IMR-90 (cell line): ENCODE results near the gene SYP.

ENCODE experiments used
- CEBPB ChIP-seq: IDR thresholded peaks from 2 replicates; pipeline ENCODE4 v1.6.1; 2012; ENCODE audit warnings: low read depth, low read length, improper control_type of control experiment
- CHD1 ChIP-seq: IDR thresholded peaks from 2 replicates; pipeline ENCODE4 v1.6.1; 2012; ENCODE audit warnings: low read depth, low read length, improper control_type of control experiment
- FOS ChIP-seq: fragments of 150-350 bp; IDR thresholded peaks from 2 replicates; pipeline ENCODE4 v1.6.1; 2016; ENCODE audit warnings: low read depth, low read length
- MAFK ChIP-seq: IDR thresholded peaks from 2 replicates; pipeline ENCODE4 v1.6.1; 2012; ENCODE audit warnings: low read depth, low read length, improper control_type of control experiment
- MAZ ChIP-seq: IDR thresholded peaks from 2 replicates; pipeline ENCODE4 v1.6.1; 2012; ENCODE audit warnings: low read depth, mild to moderate bottlenecking, low read length, improper control_type of control experiment, moderate library complexity, borderline replicate concordance
- MXI1 ChIP-seq: IDR thresholded peaks from 2 replicates; pipeline ENCODE4 v1.6.1; 2012; ENCODE audit warnings: low read depth, mild to moderate bottlenecking, low read length, moderate library complexity, borderline replicate concordance
- POLR2A ChIP-seq: IDR thresholded peaks from 2 replicates; pipeline ENCODE4 v1.6.1; 2012; ENCODE audit warnings: mild to moderate bottlenecking, low read depth, low read length
- RAD21 ChIP-seq: IDR thresholded peaks from 2 replicates; pipeline ENCODE4 v1.6.1; 2012; ENCODE audit warnings: low read length, improper control_type of control experiment
- RCOR1 ChIP-seq: IDR thresholded peaks from 2 replicates; pipeline ENCODE4 v1.6.1; 2012; ENCODE audit warnings: mild to moderate bottlenecking, low read length, improper control_type of control experiment; ENCODE audit not compliant: insufficient replicate concordance
- RFX5 ChIP-seq: IDR thresholded peaks from 2 replicates; pipeline ENCODE4 v1.8.0; 2012; ENCODE audit warnings: low read depth, mild to moderate bottlenecking, low read length, moderate library complexity
- SMC3 ChIP-seq: fragments of 150-350 bp; IDR thresholded peaks from 2 replicates; pipeline ENCODE4 v1.6.1; 2016; ENCODE audit warnings: low read depth, mild to moderate bottlenecking, antibody characterized with exemption, low read length, moderate library complexity
- TF ChIP-seq, protein P1 (sequence below): conservative IDR thresholded peaks from 2 replicates; pipeline ENCODE4 v1.5.1; 2012; ENCODE audit warnings: mild to moderate bottlenecking, low read depth, low read length, improper control_type of control experiment
- TF ChIP-seq, protein P2 (sequence below): fragments of 150-350 bp; IDR thresholded peaks from 2 replicates; pipeline ENCODE4 v1.6.1; 2017; ENCODE audit warnings: mild to moderate bottlenecking, antibody characterized with exemption, low read length, low read depth

DNA sequence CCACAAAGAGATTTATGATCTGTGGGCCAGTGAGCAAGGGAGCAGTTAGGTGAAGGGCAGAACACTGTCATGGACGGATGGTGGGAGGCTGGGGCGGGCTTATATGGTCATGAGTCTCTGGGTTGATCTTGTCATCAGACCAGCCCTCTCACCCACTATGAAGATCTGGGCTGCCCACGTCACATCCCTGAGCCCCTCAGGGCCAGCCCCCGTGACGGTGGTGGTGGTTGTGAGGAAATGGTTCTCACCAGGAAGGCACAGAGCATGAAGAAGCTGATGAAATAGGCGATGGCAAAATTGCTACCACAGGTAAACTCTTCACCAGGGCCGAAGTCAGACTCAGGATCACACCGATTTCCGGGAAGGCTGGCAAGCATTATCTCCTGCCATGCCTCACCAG, 11.1 kb upstream of the SYP start:
- TF ChIP-seq, protein P1, sequence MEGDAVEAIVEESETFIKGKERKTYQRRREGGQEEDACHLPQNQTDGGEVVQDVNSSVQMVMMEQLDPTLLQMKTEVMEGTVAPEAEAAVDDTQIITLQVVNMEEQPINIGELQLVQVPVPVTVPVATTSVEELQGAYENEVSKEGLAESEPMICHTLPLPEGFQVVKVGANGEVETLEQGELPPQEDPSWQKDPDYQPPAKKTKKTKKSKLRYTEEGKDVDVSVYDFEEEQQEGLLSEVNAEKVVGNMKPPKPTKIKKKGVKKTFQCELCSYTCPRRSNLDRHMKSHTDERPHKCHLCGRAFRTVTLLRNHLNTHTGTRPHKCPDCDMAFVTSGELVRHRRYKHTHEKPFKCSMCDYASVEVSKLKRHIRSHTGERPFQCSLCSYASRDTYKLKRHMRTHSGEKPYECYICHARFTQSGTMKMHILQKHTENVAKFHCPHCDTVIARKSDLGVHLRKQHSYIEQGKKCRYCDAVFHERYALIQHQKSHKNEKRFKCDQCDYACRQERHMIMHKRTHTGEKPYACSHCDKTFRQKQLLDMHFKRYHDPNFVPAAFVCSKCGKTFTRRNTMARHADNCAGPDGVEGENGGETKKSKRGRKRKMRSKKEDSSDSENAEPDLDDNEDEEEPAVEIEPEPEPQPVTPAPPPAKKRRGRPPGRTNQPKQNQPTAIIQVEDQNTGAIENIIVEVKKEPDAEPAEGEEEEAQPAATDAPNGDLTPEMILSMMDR: no peak
- TF ChIP-seq RAD21 (no peak), MAFK (no peak), CEBPB (no peak), POLR2A (no peak), FOS (no peak), SMC3 (no peak), CHD1 (no peak), RFX5 (no peak), MAZ (no peak), MXI1 (no peak), RCOR1 (no peak)
- TF ChIP-seq, protein P2, sequence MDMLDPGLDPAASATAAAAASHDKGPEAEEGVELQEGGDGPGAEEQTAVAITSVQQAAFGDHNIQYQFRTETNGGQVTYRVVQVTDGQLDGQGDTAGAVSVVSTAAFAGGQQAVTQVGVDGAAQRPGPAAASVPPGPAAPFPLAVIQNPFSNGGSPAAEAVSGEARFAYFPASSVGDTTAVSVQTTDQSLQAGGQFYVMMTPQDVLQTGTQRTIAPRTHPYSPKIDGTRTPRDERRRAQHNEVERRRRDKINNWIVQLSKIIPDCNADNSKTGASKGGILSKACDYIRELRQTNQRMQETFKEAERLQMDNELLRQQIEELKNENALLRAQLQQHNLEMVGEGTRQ: no peak
